HEK293 (cell line): Measurements from ENCODE around the gene GLT6D1.

Experiments used
- SP2 ChIP-seq: fragments of 450-650 bp; formaldehyde crosslinking; IDR thresholded peaks from 2 replicates; pipeline ENCODE4 v1.5.1; 2016; ENCODE audit warnings: missing biosample characterization, missing genetic modification characterization
- ZNF394 ChIP-seq: fragments of 450-650 bp; formaldehyde crosslinking; IDR thresholded peaks from 2 replicates; pipeline ENCODE4 v1.5.1; 2016; ENCODE audit warnings: missing biosample characterization, missing genetic modification characterization, mild to moderate bottlenecking, moderate library complexity, borderline replicate concordance

DNA sequence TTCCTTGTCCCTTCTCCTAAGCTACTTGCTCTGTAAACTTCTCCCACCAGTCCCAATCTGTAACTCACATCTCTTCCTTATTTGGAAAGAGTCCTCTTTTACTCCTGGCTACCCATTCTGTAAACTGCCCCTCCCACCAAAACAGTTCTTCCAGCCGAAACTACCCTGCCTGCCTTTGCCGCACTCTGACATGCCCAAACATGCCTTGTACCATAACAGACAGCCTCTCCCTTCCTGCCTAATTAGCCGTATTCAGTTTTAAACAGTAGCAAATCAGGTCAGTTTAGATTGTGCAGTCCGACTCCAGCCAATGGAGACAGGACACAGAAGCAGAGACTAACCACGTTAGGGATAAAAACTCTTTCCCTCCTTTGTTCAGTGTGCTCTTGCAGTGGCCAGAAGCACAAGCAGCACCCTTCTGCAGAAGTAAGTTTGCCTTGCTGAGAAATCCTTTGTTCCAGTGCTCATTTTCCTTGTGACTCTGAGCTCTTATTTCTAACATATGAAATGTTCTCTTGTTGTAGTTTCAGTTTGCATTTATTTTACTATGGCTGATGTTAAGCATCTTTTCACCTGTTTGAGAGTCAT, 5.4 kb upstream of the GLT6D1 start:
- TF ChIP-seq ZNF394 (tag by site-specific recombination) (no peak), SP2 (tag by site-specific recombination) (no peak)
